HG03565 (cell line): ENCODE results near the gene PPCDC.

Experiments used
- ATAC-seq: cut with Tn5 transposase; IDR thresholded peaks from one replicate; pipeline ENCODE4 v1.9.1; 2021; ENCODE audit warnings: mild to moderate bottlenecking, moderate library complexity; ENCODE audit not compliant: unreplicated experiment

Gene PPCDC

GRCh38 chr15:75008629-75009326 lies 14.6 kb upstream of the PPCDC start:
- ATAC-seq = peak; percentile 76

DNA sequence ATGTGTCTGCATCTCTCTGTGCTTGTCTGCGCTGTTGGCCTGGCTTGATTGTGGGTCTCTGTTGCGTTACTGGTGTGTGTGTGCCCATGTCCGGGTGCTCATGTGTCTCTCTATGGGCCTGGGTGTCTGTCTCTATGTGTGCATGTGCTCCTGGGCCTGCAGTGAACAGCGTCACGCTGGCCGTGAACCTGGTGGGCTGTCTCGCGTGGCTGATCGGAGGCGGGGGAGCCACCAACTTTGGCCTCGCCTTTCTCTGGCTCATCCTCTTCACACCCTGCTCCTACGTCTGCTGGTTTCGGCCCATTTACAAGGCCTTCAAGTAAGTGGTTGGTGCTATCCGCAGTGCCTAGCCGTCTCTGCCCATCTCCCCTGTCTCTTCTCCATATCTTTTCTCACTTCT lies 7.0 kb upstream of the PPCDC start:
- ATAC-seq = no peak

DNA sequence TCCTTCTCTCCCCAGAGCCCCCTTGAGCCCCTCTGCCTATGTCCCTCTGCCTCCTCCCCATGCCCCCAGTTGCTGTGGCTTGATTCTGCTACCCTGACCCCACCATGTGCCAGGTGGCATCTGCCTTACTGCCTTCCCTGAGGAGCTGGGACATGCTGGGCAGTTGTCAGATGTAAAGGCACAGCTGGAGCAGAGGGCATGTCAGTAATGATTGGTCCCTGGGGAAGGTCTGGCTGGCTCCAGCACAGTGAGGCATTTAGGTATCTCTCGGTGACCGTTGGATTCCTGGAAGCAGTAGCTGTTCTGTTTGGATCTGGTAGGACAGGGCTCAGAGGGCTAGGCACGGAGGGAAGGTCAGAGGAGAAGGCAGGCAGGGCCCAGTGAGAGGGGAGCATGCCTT lies 3.5 kb upstream of the PPCDC start:
- no peak for ATAC-seq

GRCh38 chr15:75021341-75021740 lies 2.0 kb upstream of the PPCDC start:
- no peak for ATAC-seq

DNA sequence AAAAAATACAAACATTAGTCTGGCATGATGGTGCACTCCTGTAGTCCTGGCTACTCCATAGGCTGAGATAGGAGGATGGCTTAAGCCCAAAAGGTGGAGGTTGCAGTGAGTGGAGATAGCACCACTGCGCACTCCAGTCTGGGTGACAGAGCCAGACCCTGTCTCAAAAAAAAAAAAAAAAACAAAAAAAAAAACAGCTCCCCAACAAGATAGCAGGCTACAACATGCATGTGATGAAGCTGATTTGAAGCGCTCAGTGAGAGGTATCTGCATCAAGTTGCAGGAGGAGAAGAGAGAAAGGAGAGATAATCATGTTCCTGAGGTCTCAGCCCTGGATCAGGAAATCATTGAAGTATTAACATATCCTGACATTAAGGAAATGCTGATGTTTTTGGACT lies 608 bp upstream of the PPCDC start:
- ATAC-seq = no peak

DNA sequence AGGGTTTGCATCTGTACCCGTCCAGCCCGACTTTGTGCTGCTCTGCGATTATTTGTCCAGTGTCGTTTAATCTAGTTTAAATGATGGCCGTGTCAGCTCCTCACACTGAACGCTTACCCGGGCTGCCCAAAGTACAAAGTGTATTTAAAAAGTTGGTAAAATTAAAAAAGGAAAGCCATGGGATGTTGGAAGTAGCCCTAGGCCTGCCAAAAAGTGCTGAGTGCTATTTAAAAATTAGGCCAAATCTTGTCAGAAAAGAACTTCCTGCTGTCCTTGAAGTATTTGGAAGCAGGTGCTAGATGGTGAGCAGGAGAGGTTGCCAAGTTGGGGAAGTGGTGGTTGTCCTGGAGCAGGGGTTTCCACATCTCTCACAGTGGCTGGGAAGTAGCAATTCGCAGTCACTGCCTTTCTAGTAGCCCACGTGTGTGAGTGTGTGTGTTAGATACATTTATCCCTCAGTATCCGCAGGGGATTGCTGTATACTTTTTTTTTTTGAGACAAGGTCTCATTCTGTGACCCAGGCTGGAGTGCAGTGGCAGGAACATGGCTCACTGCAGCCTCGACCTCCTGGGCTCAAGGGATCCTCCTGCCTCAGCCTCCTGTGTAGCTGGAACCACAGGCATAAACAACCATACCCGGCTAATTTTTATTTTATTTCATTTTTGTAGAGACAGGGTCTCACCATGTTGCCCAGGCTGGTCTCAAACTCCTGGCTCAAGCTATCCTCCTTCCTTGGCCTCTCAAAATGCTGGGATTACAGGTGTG lies 664 bp downstream of the PPCDC start:
- no peak for ATAC-seq

GRCh38 chr15:75025107-75025506 lies 1.7 kb downstream of the PPCDC start:
- no peak for ATAC-seq

- no peak for ATAC-seq
These were observed 2.3 kb downstream of the PPCDC start for GRCh38 chr15:75025548-75026260.

DNA sequence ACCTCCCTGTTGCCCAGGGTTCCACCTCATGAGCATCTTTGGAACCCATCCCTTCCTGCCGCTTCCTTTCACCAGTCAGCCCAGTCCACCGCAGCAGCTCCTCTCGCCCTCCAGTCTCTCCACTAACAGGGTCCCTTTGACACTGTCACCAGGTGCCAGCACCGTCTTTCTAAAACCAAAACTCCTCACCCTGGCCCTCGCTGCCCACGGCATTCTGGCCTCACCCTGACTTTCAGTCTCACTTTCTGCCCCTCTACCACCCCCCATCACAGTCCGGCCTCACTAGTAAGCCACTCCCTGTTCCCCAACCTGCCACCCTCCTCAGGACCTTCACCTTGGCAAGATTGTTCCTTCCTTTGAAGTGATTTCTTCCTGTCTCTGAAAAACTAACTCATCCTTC lies 4.2 kb downstream of the PPCDC start:
- ATAC-seq = no peak

- ATAC-seq = no peak
These were observed 5.6 kb downstream of the PPCDC start for GRCh38 chr15:75028991-75029377.

DNA sequence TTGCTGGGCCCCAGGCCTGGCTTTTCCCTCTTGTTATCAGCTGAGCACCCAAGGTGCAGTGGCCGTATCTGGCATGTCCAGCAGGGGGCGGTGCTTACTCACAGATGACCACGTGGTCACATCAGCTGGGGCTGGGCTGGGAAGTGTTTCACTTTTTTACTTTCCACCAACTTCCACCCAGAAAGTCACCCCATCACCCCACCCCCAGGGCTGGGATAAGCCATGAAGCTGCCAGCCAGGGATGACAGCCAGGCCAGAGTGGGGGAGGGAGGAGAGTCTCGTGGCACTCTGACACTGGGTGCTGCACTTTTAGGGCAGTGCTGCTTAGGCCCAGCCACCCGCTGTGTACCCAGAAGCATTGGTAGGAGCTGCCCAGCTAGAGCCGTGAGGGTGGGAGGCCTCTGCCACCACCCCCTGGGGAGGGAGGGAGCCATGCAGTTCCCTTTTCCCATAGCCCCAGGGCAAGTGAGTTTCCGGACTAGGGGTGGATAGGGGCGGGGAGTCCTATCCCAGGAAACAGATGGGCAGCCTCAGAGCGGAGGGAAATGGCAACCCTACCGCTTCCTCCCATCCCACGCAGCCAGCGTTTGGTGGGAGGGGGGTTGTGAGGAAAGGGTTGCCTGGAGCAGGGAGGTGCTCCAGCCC lies 6.1 kb downstream of the PPCDC start:
- ATAC-seq = no peak

DNA sequence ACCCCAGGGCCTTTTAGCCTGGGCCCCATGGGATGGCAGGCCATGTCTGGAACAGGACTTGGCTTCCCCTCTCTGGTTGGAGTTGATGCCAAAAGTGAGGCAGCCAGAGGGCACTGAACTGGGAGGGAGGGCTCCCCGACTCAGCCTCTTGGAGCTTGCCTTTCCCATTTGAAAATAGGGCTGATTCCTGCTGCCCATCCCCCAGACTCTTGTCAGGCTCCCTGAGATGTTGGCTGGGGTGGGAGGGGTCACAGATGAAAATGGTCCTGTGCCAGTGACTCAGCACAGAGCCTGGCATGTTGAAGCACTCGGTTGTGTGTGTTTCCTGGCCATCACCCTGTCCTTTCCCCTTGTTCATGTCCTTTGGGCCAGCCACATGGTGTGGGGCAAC lies 6.6 kb downstream of the PPCDC start:
- no peak for ATAC-seq

- no peak for ATAC-seq
These were observed 7.0 kb downstream of the PPCDC start for GRCh38 chr15:75030424-75030823.

DNA sequence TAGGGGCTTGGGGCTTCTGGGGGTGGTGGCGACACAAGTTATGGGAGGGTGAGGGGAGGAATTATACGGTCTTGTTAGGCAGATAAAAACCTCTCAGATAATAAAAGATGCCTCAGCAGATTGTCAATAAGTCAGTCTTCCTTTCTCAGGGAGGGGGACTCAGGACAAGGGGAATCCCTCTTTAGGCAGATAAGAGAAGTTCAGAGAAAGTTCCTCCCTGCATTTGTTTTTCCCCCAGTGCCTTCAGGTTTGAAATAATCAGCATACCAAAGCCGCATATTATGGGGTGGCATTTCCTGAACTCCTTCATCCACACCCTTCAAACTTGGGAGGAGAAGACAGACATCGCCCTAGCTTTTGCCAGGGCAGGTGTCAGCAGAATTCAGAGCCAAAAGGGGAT lies 8.5 kb downstream of the PPCDC start:
- no peak for ATAC-seq

DNA sequence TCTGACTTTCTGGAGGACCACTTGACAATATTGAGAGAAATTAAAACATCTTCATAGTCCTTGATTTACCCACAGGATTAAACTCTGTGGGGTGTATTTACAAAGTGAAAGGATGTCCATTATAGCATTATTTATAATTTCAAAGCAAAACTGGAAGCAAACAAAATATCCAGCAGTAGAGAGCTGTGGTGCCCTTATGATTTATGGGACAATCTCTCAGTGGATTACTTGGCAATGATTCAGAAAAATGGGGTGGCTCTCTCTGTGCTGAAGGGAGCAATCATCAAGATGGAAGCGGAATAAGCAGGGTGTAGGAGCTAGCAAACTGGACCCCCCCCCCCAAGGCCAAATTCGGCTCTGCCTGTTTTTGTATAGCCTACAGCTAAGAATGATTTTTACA lies 9.0 kb downstream of the PPCDC start:
- no peak for ATAC-seq

GRCh38 chr15:75033809-75034208 lies 10.4 kb downstream of the PPCDC start:
- no peak for ATAC-seq

GRCh38 chr15:75034615-75035014 lies 11.2 kb downstream of the PPCDC start:
- ATAC-seq = no peak

DNA sequence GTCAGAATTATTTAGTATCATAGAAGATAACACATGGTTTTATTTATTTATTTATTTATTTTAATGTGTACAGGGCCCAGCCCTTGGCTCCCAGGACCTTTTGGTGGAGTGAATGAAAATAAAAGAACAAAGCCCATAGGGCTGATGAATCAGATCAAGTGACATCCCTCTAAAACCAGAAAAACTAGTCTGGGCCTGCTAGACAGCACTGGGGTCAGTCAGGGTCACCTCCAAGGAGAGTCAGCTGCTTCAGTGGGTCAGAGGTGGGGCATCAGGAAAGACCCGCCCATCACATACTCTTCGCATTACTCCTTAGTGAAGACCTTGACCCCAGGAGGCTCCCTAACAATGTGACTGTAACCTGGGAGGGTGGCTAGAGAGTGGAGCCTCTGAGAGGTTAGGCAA lies 12.8 kb downstream of the PPCDC start:
- no peak for ATAC-seq

GRCh38 chr15:75037685-75038084 lies 14.3 kb downstream of the PPCDC start:
- ATAC-seq = no peak

- ATAC-seq = no peak
These were observed 14.8 kb downstream of the PPCDC start for GRCh38 chr15:75038231-75038630.

DNA sequence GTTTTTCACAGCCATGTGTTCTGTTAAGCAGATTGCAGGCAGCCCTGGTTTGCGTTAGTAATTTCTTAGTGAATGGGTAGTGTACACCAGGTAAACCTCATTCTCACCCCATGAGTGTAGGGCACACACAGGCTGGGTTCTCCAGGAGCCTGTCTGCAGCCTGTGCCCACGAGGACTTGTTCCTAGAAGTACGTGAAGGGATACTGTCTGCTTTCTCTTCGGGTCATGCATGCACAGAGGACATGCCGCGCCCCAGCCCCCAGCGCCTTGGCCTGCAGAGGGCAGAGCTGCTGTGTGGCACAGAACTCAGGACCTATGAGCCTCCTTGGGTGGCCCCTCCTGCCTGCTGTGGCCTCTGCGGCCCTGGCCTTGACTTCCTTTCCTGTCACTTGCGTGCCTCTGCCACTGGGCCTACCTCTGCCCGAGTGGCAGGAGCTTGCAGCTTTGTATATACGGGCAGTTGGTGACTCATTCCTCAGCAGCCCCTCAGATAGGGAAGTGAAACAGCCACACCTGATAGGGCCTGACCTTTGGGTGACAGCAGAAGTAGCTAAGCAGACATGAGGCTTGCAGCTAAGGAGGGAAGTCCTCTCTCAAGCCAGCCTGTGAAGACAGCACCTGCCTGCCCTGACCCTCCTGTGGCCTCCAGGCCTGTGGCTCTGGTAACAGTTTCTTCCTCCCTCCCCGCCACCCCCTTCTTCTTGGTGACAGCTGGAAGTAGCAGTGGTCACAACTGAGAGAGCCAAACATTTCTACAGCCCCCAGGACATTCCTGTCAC lies 19.5 kb downstream of the PPCDC start:
- peak; percentile 66 for ATAC-seq
